Psoas muscle (tissue), 8 donors: ENCODE results near the gene EXOC2. TPM values are rescaled to one million over a fixed set of nuclear protein-coding genes. Genes with fewer than 3 reads are reported as not detected.
A peak's percentile ranks its signal among the peaks of the same experiment; 100 is the strongest.

Experiments
- ATAC-seq, 4 donors: fragments of 200-7000 bp; cut with Tn5 transposase; one replicate each; pipeline ENCODE4 v1.9.1; 2020; ENCODE audit warnings: moderate library complexity in 3 of 4, mild to moderate bottlenecking in 2 of 4
- DNase-seq, 2 donors: peaks; one replicate each; pipeline ENCODE4 v3.0.0-alpha.2; 2020
- H3K27ac ChIP-seq: fragments of 200-600 bp; one replicate; pipeline ENCODE4 v1.8.0; 2022
- H3K27me3 ChIP-seq, 3 donors: fragments of 200-600 bp in 1 of 3; one replicate each; pipeline versions ENCODE4 v1.6.1 to v1.8.0; 2013 to 2022; ENCODE audit warnings: low read length in 2 of 3, mild to moderate bottlenecking in 2 of 3, moderate library complexity in 1 of 3; ENCODE audit not compliant: insufficient read depth in 3 of 3
- H3K36me3 ChIP-seq, 2 donors: fragments of 200-600 bp in 1 of 2; one replicate each; pipeline versions ENCODE4 v1.6.1 to v1.8.0; 2013 to 2022; ENCODE audit warnings: low read depth in 1 of 2, mild to moderate bottlenecking in 1 of 2, moderate library complexity in 1 of 2; ENCODE audit not compliant: insufficient read depth in 1 of 2
- H3K4me1 ChIP-seq: fragments of 200-600 bp; one replicate; pipeline ENCODE4 v1.8.0; 2022
- H3K4me3 ChIP-seq: fragments of 200-600 bp; one replicate; pipeline ENCODE4 v1.8.0; 2022; ENCODE audit warnings: mild to moderate bottlenecking
- H3K9me3 ChIP-seq: fragments of 200-600 bp; one replicate; pipeline ENCODE4 v1.8.0; 2022
- CTCF ChIP-seq: fragments of 200-600 bp; IDR thresholded peaks from one replicate; pipeline ENCODE4 v1.8.0; 2022; ENCODE audit warnings: antibody characterized with exemption
- WGBS, 3 donors: extraction: QIAGEN DNeasy Blood & Tissue Kit; methylation state at CpG; one replicate each; pipeline versions ENCODE4 v1.1.6 to v1.1.7; 2013; 5-methylcytosine and 5-hydroxymethylcytosine counted together
- intact Hi-C, 2 donors: fragments of 100-400 bp; cut with DNase I; formaldehyde crosslinking; loops; one replicate each; pipeline versions ENCODE4 v1.11.0 to v1.14.2; 2022
- polyA plus RNA-seq, 3 donors: library from polyadenylated mRNA; stranded (reverse); fragments of 200-250 nt; gene quantifications; one replicate each; pipeline ENCODE4 v1.2.3, GENCODE V29; 2013
- total RNA-seq, 4 donors: library from RNA; stranded (reverse); fragmentation: NEBNext Ultra II Directional in 2 of 4; extraction: Animal tissue kit (Norgen Biotek cat#: 25700) in 2 of 4; gene quantifications; one replicate each; pipeline versions ENCODE4 v1.2.1 to v1.2.4, GENCODE V29; 2021 to 2023
- donor health status: healthy with polysubstance abuse.
- donor health status: DM: no; HTN: no; CAD: no; lungs with moderate emphysema.
- donor health status: Bipolar disorder and iron deficiency.
- donor health status: healthy.
- donor health status: DM: yes; HTN: yes; CAD: no.
- donor health status: DM: no; HTN: no; CAD: no.
- donor health status: DM: no; HTN: no; CAD: no.
- donor health status: DM: yes; HTN: yes; CAD: no.

Gene EXOC2
- total and polyA plus RNA-seq, 7 donors = 5.7 to 15.9 (median 8.0) TPM

- Histone ChIP-seq H3K27ac (no peak overlapping the region), H3K36me3 (no peaks in the 10 kb centered on the region), H3K4me3 (no peak overlapping the region), H3K27me3 (no peaks in the 10 kb centered on the region), H3K4me1 (peaks cover 35% of the 10 kb centered on the region), H3K9me3 (no peaks in the 10 kb centered on the region)
- TF ChIP-seq CTCF = no peak
- DNase-seq (no peak), ATAC-seq (peak in 1 of 4 donors; percentile 28)
- intact Hi-C loops = no loop called here
- WGBS, 3 donors = 94 to 98% (median 97%) methylated on average over 4 of the region's 4 CpGs
These were observed 15.0 kb downstream of the EXOC2 start for GRCh38 chr6:677919-678318.

- no peaks in the 10 kb centered on the region for H3K9me3 ChIP-seq
- ATAC-seq = no peak
- TF ChIP-seq CTCF = no peak
- H3K4me3 ChIP-seq = no peak overlapping the region
- H3K4me1 ChIP-seq = peaks cover 15% of the 10 kb centered on the region
- H3K27me3 ChIP-seq = no peaks in the 10 kb centered on the region
- intact Hi-C loops = no loop called here
- H3K27ac ChIP-seq = no peak overlapping the region
- 77 to 84% (median 78%) methylated on average over 3 of the region's 3 CpGs for WGBS, 3 donors
- no peak for DNase-seq
- no peaks in the 10 kb centered on the region for H3K36me3 ChIP-seq
These were observed 18.0 kb downstream of the EXOC2 start for GRCh38 chr6:674956-675355.

DNA sequence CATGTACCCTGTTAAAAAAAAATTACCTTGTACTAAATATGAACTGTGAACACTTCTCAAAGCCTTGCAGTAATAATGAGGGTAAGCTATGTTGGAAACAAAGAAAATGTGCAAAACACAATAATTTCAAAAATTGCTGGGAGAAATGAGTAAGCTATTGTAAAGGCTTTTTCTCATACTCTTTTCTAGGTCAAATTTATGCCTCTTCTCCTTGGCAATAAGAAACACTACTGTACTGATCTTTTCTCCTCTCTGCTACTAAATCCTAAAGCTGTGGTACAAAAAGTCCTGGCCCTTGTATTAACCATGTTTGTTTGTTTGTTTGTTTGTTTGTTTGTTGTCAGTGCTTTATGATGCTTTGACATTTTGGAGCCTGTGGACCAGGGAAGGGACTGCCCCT, 18.5 kb downstream of the EXOC2 start:
- Histone ChIP-seq H3K36me3 (no peaks in the 10 kb centered on the region), H3K4me1 (peaks cover 17% of the 10 kb centered on the region), H3K4me3 (no peak overlapping the region), H3K27me3 (no peaks in the 10 kb centered on the region), H3K9me3 (no peaks in the 10 kb centered on the region), H3K27ac (no peak overlapping the region)
- DNase-seq = no peak
- ATAC-seq = no peak
- intact Hi-C loops = no loop called here
- TF ChIP-seq CTCF = no peak

DNA sequence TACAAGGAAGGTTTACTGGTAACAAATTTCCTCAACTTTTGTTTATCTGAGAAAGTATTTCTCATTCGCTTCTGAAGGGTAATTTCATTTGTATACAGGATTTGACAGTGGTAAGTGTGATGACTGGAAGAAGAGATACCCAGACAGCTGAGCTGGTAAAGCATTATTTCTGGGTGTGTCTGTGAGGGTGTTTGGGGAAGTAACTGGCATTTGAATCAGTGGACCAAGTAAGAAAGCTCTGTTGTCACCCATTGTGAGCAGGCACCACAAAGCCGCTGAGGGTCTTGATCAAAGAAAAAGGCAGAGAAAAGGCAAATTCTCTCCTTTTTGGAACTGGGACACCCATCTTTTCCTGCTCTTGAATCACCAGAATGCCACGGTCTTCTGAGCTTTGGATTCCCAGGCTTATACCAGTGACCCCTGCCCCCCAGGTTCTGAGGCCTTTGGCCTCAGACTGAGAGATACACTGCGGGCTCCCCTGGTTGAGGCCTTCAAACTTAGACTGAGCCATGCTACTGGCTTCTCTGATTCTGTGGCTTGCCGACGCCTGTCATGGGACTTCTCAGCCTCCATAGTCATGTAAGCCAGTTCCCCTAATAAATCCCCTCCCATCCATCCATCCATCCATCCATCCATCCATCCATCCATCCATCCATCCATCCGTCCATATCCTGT, 25.5 kb downstream of the EXOC2 start:
- Histone ChIP-seq H3K4me1 (peaks cover 3% of the 10 kb centered on the region), H3K27ac (no peak overlapping the region), H3K36me3 (no peaks in the 10 kb centered on the region), H3K27me3 (no peaks in the 10 kb centered on the region), H3K4me3 (no peak overlapping the region), H3K9me3 (no peaks in the 10 kb centered on the region)
- DNase-seq = no peak
- TF ChIP-seq CTCF = no peak
- no peak for ATAC-seq
- 89 to 98% (median 96%) methylated on average over 1 to 7 of the region's 7 CpGs for WGBS, 3 donors
- intact Hi-C loops = no loop called here
